GM18511 (cell line): Measurements from ENCODE around the gene CYP2E1.
"Not testable (repeated sequence)": the region's sequence is repeated elsewhere in the genome, so short reads cannot be mapped to it uniquely, and the experiment has no call there.

Experiments used
- ATAC-seq: cut with Tn5 transposase; IDR thresholded peaks from one replicate; pipeline ENCODE4 v1.9.1; 2021; ENCODE audit warnings: mild to moderate bottlenecking, moderate library complexity; ENCODE audit not compliant: unreplicated experiment

Gene CYP2E1

DNA sequence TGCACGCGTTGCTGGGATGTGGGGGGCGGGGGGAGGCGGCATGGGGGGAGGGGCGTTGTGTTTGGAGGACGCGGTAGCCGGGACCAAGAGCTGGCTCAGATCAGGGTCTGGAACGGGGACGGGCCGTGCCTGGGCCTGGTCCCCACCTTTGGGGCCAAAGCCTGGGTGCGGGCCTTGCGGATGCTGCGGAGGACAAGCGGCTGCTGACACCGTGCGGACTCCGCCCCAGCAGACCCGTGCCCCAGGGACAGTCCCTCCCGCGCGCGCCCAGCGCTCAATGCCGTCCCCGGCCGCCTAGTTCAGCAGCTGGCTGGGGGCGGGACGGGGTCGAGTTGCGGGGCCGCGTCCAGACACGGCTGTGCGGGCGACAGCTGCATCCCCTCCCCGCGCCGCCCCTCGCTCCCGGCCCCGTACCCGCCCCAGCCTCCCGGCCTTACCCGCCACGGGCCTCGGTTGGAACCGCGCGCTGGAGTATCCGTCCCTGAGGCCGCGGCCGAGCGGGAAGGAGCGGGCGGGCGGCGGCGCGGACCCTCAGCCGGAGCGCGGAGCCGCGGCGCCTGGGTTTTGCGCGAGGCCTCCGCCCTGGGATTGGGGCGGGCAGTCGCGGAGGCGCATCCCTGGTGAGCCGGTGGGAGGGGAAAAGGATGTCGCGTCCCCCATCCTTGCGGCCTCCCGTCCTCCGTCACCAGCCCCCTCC, 41.8 kb downstream of the CYP2E1 start:
- not testable (repeated sequence) for ATAC-seq

DNA sequence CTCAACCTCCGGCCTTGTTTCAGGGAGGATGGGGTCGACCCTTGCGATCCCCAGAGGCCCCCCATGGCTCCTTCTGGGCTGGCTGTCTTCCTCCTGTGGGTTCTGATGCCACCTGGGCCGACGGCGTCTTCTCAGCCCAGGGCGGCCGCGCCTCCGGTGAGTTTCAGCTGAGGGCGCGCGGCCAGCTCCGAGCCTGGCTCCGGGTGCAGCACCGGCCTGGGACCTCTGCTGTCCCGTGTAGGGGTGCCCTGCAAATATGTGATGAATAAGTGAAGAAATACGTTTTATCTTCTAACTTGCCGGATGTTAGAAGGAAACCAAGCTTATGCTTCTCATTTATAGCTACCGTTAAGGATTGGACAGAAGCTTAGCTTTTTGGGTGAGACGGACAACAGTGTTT, 42.6 kb downstream of the CYP2E1 start:
- ATAC-seq, result not testable (repeated sequence)

DNA sequence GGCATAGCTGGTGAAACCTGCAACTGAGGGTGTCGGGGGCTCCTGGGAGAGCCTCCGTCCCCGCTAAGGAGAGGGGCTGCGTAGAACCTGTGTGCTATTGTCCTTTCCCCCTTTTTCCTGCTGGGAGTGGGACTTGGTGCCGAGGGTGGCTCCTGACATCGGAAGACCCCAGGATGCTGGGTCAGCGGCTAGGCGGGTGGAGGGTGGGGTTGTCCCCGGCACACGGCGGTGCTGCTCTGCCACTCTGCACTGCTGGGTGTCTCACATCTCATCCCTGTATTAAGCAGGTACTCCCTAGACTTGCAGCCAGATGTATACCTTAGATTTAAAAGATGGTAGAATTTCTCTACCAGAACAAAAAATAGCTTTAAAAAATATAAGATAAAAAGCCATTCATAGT, 44.9 kb downstream of the CYP2E1 start:
- ATAC-seq, result not testable (repeated sequence)

DNA sequence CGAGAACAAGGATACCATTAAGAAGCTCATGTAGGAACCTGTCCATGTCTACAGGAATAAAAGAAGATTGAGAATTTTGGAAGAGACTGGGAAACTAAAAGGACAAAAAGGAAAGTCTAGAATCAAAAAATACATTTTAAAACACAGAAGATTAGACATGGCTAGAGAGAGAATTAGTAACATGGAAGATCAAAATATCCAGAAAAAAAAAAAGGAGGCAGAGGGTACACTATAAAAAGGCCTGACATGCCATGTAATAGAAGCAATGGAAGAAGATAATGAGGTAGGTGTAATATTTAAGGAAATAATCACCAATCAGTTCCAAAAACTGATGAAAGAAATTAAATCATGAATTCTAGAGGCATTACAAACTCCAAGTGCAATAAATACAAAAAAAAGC, 46.3 kb downstream of the CYP2E1 start:
- not testable (repeated sequence) for ATAC-seq

DNA sequence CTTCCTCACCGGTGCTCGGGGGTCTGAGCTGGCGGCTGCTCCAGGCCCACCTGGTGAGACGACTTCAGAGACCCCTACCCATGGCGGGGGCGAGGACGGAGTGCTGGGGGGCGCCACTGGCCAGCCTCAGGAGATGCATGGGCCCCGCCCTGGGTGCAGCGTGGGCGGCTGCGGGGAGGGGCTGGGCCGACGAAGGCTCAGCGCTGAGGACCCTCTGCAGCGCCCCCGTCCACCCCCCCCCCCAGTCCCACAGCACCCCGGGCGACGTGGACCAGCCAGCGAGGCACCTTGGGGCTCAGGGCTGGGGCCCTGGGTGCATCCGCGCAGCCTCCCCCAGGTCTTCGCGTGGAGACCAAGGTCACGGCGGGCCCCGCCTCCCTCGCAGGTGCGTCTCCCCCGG, 49.9 kb downstream of the CYP2E1 start:
- not testable (repeated sequence) for ATAC-seq
